ENCODE results near the gene NEIL3. TPM values are rescaled to one million over a fixed set of nuclear protein-coding genes. Genes with fewer than 3 reads are reported as not detected.
A peak's percentile ranks its signal among the peaks of the same experiment; 100 is the strongest.

Gene NEIL3
- total and polyA plus RNA-seq, 8 donors, result 0.29 to 9.3 (median 1.4) TPM; not detected in 2

DNA sequence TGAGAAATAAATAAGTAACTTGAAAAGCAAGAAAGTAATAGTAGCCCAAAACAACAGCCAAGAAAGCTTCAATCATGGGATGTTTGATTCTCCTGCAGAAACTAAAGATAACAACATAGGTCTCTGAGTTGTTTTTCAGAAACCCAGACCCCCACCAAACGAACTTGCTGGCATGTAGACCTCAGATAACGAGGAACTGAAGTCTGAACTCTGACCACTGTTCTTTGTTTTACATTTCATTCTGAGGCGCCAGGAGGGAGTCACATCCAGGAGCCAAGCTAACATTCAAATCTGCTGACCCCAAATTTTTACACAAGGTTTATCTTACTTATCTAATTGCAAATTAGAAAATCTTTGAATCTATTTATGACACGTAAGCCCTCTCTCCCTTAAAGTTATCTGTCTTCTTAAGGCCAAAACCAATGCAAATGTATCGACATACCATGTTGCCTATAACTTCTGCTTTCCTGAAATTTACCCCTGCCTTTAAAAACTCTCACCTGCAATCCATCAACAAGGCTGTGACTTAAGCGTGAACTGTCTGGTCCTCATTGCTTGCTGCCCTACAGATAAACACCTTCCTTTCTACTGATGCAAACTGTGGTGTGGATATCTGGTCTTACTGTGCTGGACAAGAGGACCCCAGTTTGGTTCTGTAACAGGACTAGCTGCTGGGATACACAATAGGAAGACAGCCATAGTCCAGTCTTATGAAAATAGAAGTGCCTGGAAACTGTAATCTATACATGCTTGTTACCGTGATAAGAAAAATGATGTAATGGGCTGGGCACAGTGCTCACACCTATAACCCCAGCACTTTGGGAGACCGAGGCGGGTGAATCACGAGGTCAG, 37.5 kb upstream of the NEIL3 start:
- H3K36me3 ChIP-seq, result no peaks in the 10 kb centered on the region
- intact Hi-C loops (cut with DNase I; ENCODE audit: low total_unique reads), result no loop called here
- H3K27me3 ChIP-seq, result no peaks in the 10 kb centered on the region
- 41 to 64% (median 48%) methylated on average over 10 of the region's 10 CpGs for WGBS, 5 donors
- DNase-seq, result no peak
- H3K27ac ChIP-seq, result no peak overlapping the region
- no peaks in the 10 kb centered on the region for H3K9me3 ChIP-seq
- H3K4me3 ChIP-seq, result no peak overlapping the region
- no peak for TF ChIP-seq EP300 (IDR thresholded peaks at IDR 0.05)
- TF ChIP-seq POLR2A (IDR thresholded peaks at IDR 0.05), result no peak
- TF ChIP-seq POLR2AphosphoS5 (IDR thresholded peaks at IDR 0.05), result no peak
- TF ChIP-seq, protein P1, sequence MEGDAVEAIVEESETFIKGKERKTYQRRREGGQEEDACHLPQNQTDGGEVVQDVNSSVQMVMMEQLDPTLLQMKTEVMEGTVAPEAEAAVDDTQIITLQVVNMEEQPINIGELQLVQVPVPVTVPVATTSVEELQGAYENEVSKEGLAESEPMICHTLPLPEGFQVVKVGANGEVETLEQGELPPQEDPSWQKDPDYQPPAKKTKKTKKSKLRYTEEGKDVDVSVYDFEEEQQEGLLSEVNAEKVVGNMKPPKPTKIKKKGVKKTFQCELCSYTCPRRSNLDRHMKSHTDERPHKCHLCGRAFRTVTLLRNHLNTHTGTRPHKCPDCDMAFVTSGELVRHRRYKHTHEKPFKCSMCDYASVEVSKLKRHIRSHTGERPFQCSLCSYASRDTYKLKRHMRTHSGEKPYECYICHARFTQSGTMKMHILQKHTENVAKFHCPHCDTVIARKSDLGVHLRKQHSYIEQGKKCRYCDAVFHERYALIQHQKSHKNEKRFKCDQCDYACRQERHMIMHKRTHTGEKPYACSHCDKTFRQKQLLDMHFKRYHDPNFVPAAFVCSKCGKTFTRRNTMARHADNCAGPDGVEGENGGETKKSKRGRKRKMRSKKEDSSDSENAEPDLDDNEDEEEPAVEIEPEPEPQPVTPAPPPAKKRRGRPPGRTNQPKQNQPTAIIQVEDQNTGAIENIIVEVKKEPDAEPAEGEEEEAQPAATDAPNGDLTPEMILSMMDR (IDR thresholded peaks at IDR 0.05), result no peak
- no peaks in the 10 kb centered on the region for H3K4me1 ChIP-seq

DNA sequence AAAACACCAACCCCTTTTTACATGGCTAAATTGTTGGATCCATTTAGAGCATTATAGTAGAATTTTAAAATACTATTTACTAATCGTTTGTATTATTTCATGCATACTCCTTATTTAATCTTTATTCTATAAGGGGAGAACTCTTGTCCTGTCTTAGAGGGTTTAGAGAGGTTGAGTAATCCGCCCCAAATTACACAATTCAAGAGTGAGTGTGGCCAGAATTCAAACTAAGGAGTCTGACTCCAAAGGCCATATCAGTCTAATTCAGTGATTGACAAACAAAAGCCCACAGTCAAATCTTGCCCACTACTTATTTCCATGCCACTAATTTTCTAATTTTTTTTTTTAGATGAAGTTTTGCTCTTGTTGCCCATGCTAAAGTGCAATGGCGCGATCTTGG, 33.7 kb upstream of the NEIL3 start:
- no peak for DNase-seq
- Histone ChIP-seq H3K27ac (no peak overlapping the region), H3K4me3 (no peak overlapping the region), H3K9me3 (no peaks in the 10 kb centered on the region), H3K4me1 (no peaks in the 10 kb centered on the region), H3K36me3 (no peaks in the 10 kb centered on the region), H3K27me3 (no peaks in the 10 kb centered on the region)
- intact Hi-C loops (cut with DNase I; ENCODE audit: low total_unique reads), result no loop called here
- 66 to 70% (median 67%) methylated on average over 4 of the region's 4 CpGs for WGBS, 5 donors
- TF ChIP-seq EP300 (IDR thresholded peaks at IDR 0.05) (no peak), POLR2AphosphoS5 (IDR thresholded peaks at IDR 0.05) (no peak), POLR2A (IDR thresholded peaks at IDR 0.05) (no peak)
- TF ChIP-seq, protein P1 (IDR thresholded peaks at IDR 0.05), result no peak

DNA sequence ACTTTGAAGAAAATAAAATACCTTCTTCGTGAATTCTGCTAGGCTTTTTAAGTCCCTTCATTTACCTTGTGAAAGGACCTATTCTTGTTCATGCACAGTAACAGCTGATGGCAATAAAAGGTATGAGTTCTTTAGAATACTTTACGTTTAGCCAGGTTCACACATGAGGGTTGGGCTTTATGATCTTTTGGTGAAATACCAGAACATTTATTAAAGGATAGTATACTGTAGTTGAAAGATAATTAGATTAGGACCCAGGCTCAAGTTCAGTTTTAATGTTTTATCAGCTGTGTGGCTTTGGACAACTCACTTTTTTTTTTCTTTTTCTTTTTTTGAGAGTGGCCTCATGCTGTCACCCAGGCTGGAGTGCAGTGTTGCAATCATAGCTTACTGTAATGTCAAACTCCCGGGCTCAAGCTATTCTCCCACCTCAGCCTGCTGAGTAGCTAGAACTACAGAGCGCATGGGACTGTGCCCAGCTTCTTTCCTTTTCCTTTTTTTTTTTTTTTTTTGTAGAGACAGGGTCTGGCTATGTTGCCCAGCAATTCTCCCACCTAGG, 28.2 kb upstream of the NEIL3 start:
- Histone ChIP-seq H3K27ac (no peak overlapping the region), H3K27me3 (no peaks in the 10 kb centered on the region), H3K4me1 (no peaks in the 10 kb centered on the region), H3K4me3 (no peak overlapping the region), H3K9me3 (no peaks in the 10 kb centered on the region), H3K36me3 (no peaks in the 10 kb centered on the region)
- no peak for DNase-seq
- TF ChIP-seq EP300 (IDR thresholded peaks at IDR 0.05) (no peak), POLR2AphosphoS5 (IDR thresholded peaks at IDR 0.05) (no peak), POLR2A (IDR thresholded peaks at IDR 0.05) (no peak)
- TF ChIP-seq, protein P1 (IDR thresholded peaks at IDR 0.05), result no peak
- WGBS, 5 donors, result 55 to 74% (median 64%) methylated on average over 4 of the region's 4 CpGs
- intact Hi-C loops (cut with DNase I; ENCODE audit: low total_unique reads), result no loop called here

DNA sequence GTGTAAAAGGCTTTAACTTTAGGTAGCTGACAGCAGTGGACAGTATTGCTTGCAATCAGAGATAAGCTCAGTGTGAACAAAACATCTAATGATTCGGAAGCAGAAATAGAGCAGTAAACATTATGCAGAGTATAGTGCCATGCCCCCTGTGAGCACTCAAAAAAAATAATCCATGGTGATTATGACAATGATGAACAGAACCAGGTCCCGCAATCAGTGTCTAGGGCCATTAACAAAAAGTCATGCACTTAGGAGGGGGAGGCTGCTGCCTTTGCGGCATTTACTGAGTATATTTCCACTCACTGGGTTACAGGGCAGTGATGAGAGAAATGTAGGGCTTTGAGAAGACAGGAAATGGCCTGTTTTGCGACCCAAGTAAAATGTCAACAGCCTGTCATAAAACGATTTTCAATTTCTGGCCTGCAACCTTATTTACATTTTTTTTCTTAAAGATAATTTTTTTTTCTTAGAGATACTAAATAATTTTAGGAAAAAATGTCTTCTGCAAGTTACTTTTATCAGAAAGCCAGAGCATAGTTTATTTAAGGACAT, 27.3 kb upstream of the NEIL3 start:
- H3K4me1 ChIP-seq, result no peaks in the 10 kb centered on the region
- no peak overlapping the region for H3K27ac ChIP-seq
- H3K27me3 ChIP-seq, result no peaks in the 10 kb centered on the region
- H3K4me3 ChIP-seq, result no peak overlapping the region
- TF ChIP-seq POLR2A (IDR thresholded peaks at IDR 0.05) (no peak), EP300 (IDR thresholded peaks at IDR 0.05) (no peak), POLR2AphosphoS5 (IDR thresholded peaks at IDR 0.05) (no peak)
- TF ChIP-seq, protein P1 (IDR thresholded peaks at IDR 0.05), result no peak
- intact Hi-C loops (cut with DNase I; ENCODE audit: low total_unique reads), result no loop called here
- no peaks in the 10 kb centered on the region for H3K36me3 ChIP-seq
- peak in 1 of 2 donors; percentile 16 for DNase-seq
- WGBS, 5 donors, result 46 to 71% (median 69%) methylated on average over 5 of the region's 5 CpGs
- H3K9me3 ChIP-seq, result no peaks in the 10 kb centered on the region
